Measurements from ENCODE around the gene FAM170B. TPM values are rescaled to one million over a fixed set of nuclear protein-coding genes. Genes with fewer than 3 reads are reported as not detected.

The FAM170B gene
- total and polyA plus RNA-seq, 2 donors (not counting 3 experiments of a cell fraction or from before 2014, with no cell fraction given): not detected

DNA sequence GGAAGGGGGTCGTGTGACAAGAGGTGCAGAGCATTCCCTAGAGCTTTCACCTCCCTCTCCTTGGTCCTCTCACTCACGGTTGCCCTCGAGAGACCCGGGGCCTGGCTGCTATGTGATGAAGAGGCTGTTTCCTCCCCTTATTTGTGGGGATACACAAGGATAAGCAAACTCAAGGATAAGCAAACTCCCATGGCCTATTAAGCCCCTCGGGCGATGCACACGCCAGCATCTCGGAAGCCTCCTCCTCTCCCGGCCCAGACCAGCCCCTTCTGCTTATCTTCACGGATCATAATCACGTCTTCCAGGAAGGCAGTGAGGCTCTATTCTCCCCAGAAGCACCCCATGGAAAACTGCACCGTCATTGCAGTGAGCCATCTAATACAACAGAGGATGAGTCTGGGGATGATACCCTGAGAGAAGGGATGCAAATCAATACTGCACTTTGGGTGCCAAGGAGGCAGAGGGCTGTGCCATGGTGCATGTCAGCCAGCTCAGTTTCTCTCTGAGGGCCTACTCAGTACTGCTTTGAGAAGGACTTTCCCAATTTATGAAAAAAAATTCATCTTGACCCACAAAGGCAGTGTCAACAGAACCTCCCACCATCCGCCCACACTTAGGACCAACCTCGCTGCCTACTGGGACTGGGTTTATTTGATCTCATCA, 32.1 kb upstream of the FAM170B start:
- no peak overlapping the region for H3K4me3 ChIP-seq (replicated peaks in 1 of 3; ENCODE audit: insufficient read depth in 1 of 3, low read depth in 1 of 3, low read length in 3 of 3)
- CTCF ChIA-PET: no interaction called here
- BruUV-seq (replicated peaks): no TSS peak
- H3K4me2 ChIP-seq (ENCODE audit: insufficient read depth, low read length): no peak overlapping the region
- POLR2A ChIA-PET: no interaction called here
- H3K9ac ChIP-seq (replicated peaks; ENCODE audit: extremely low read depth, insufficient read depth, low read length): no peak overlapping the region
- no peaks in the 10 kb centered on the region for H3K27me3 ChIP-seq (ENCODE audit: control insufficient read depth in 2 of 2, insufficient read depth in 2 of 2, low read length in 2 of 2)
- DNase-seq (ENCODE audit: low read depth, low spot score) (no peak), FAIRE-seq (no peak)
- no peaks in the 10 kb centered on the region for H3K4me1 ChIP-seq (ENCODE audit: control insufficient read depth, extremely low read depth, insufficient read depth, low read length)
- intact Hi-C loops (cut with micrococcal nuclease): no loop called here
- dilution Hi-C loops (cut with MboI; ENCODE audit: extremely low pct_ligation_motif_present, low sequenced_read_pairs): no loop called here
- no peaks in the 10 kb centered on the region for H3K9me1 ChIP-seq (replicated peaks; ENCODE audit: control insufficient read depth, extremely low read depth, insufficient read depth, low read length)
- TF ChIP-seq EZH2 (IDR thresholded peaks at IDR 0.05; ENCODE audit: borderline replicate concordance, low read depth, low read length, severe bottlenecking): no peak
- TF ChIP-seq, protein P1, sequence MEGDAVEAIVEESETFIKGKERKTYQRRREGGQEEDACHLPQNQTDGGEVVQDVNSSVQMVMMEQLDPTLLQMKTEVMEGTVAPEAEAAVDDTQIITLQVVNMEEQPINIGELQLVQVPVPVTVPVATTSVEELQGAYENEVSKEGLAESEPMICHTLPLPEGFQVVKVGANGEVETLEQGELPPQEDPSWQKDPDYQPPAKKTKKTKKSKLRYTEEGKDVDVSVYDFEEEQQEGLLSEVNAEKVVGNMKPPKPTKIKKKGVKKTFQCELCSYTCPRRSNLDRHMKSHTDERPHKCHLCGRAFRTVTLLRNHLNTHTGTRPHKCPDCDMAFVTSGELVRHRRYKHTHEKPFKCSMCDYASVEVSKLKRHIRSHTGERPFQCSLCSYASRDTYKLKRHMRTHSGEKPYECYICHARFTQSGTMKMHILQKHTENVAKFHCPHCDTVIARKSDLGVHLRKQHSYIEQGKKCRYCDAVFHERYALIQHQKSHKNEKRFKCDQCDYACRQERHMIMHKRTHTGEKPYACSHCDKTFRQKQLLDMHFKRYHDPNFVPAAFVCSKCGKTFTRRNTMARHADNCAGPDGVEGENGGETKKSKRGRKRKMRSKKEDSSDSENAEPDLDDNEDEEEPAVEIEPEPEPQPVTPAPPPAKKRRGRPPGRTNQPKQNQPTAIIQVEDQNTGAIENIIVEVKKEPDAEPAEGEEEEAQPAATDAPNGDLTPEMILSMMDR (IDR thresholded peaks at IDR 0.05; ENCODE audit: extremely low read depth in 1 of 2, insufficient read depth in 1 of 2, low read depth in 1 of 2, low read length in 2 of 2): no peak
- TF ChIP-seq, protein P2, sequence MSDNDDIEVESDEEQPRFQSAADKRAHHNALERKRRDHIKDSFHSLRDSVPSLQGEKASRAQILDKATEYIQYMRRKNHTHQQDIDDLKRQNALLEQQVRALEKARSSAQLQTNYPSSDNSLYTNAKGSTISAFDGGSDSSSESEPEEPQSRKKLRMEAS (IDR thresholded peaks at IDR 0.05; ENCODE audit: insufficient read depth, insufficient read length): no peak
- no peak for TF ChIP-seq POLR2AphosphoS5 (IDR thresholded peaks at IDR 0.05; ENCODE audit: insufficient read depth, low read depth, low read length)
- TF ChIP-seq GATA2 (IDR thresholded peaks at IDR 0.05; ENCODE audit: insufficient read depth, insufficient read length, low read depth, low read length): no peak
- no peak for TF ChIP-seq MYC (IDR thresholded peaks at IDR 0.05; ENCODE audit: low read depth, low read length)
- TF ChIP-seq JUN (IDR thresholded peaks at IDR 0.05; ENCODE audit: borderline replicate concordance, insufficient read depth, insufficient read length, low read depth): no peak
- no peak for TF ChIP-seq FOS (IDR thresholded peaks at IDR 0.05; ENCODE audit: borderline replicate concordance, insufficient read depth, low read length)
- TF ChIP-seq POLR2A (IDR thresholded peaks at IDR 0.05; ENCODE audit: low read depth, low read length): no peak
- no peaks in the 10 kb centered on the region for H3K9me3 ChIP-seq (replicated peaks; ENCODE audit: control insufficient read depth, insufficient read depth, low read length)
- H2AFZ ChIP-seq (ENCODE audit: low read depth, low read length): no peak overlapping the region
- no peaks in the 10 kb centered on the region for H3K36me3 ChIP-seq (ENCODE audit: control insufficient read depth in 2 of 2, extremely low read depth in 1 of 2, insufficient read depth in 2 of 2, low read length in 2 of 2)
- H3K27ac ChIP-seq (ENCODE audit: insufficient read depth, low read depth, low read length): no peak overlapping the region
- no peaks in the 10 kb centered on the region for H4K20me1 ChIP-seq (replicated peaks; ENCODE audit: control insufficient read depth, extremely low read depth, insufficient read depth, low read length)
- no peaks in the 10 kb centered on the region for H3K79me2 ChIP-seq (ENCODE audit: control insufficient read depth, insufficient read depth, low read length)

Measured in endothelial cell of umbilical vein (primary cell).